HEK293 (cell line): ENCODE measurements around the gene ZDHHC11.
"Not testable (repeated sequence)": the region's sequence is repeated elsewhere in the genome, so short reads cannot be mapped to it uniquely, and the experiment has no call there.

Experiments used
- CTCF ChIA-PET: fragments of 350-600 bp; formaldehyde crosslinking; extraction: SDS; loops from one replicate; lab custom pipeline; 2021; ENCODE audit warnings: antibody characterized with exemption; lab: Yijun Ruan, JAX
- POLR2A ChIA-PET: fragments of 300-600 bp; formaldehyde crosslinking; extraction: SDS; loops from one replicate; lab custom pipeline; 2020; ENCODE audit warnings: antibody characterized with exemption, inconsistent platforms; lab: Yijun Ruan, JAX
- H3K27ac ChIP-seq: fragments of 200-500 bp; sonication (Bioruptor generic); 2 replicates; pipeline ENCODE4 v1.5.1; 2014; ENCODE audit warnings: low read depth, low read length, control low read depth, inconsistent platforms; ENCODE audit errors: extremely low read depth
- H3K36me3 ChIP-seq, 2 experiments: fragments of 200-500 bp in 1 of 2; sonication (Bioruptor generic) in 1 of 2; 1 replicate in 1 of 2; 2 replicates in 1 of 2; pipeline ENCODE4 v1.5.1; 2014 to 2017; ENCODE audit warnings: inconsistent platforms in 2 of 2, low read length in 2 of 2; ENCODE audit not compliant: control insufficient read depth in 2 of 2, insufficient read depth in 1 of 2
- H3K4me1 ChIP-seq: fragments of 200-500 bp; sonication (Bioruptor generic); 2 replicates; pipeline ENCODE4 v1.5.1; 2014; ENCODE audit warnings: mild to moderate bottlenecking, low read length, inconsistent platforms; ENCODE audit not compliant: control insufficient read depth, insufficient read depth
- H3K4me3 ChIP-seq: 2 replicates; pipeline ENCODE4 v1.5.1; 2011; ENCODE audit warnings: low read depth, mild to moderate bottlenecking, control low read depth, low read length, moderate library complexity
- H3K9me3 ChIP-seq: fragments of 200-500 bp; sonication (Bioruptor generic); 2 replicates; pipeline ENCODE4 v1.5.1; 2014; ENCODE audit warnings: low read depth, low read length, inconsistent platforms; ENCODE audit not compliant: control insufficient read depth, insufficient read depth
- KLF7 ChIP-seq: fragments of 450-650 bp; formaldehyde crosslinking; IDR thresholded peaks from 2 replicates; pipeline ENCODE4 v1.5.1; 2016; ENCODE audit warnings: missing biosample characterization, missing genetic modification characterization, borderline replicate concordance
- MEIS1 ChIP-seq: sonication (generic); formaldehyde crosslinking; IDR thresholded peaks from 2 replicates; pipeline ENCODE4 v1.8.1; 2022; ENCODE audit warnings: missing genetic modification reagents, mild to moderate bottlenecking, borderline replicate concordance
- PRDM10 ChIP-seq: fragments of 450-650 bp; formaldehyde crosslinking; IDR thresholded peaks from 2 replicates; pipeline ENCODE4 v1.5.1; 2016; ENCODE audit warnings: missing biosample characterization, missing genetic modification characterization
- ZBTB21 ChIP-seq: fragments of 450-650 bp; formaldehyde crosslinking; IDR thresholded peaks from 2 replicates; pipeline ENCODE4 v1.5.1; 2017; ENCODE audit warnings: missing biosample characterization, missing genetic modification characterization
- ZBTB44 ChIP-seq: fragments of 450-650 bp; IDR thresholded peaks from 2 replicates; pipeline ENCODE4 v1.5.1; 2018; ENCODE audit warnings: missing biosample characterization, mild to moderate bottlenecking, missing genetic modification characterization
- ZIC2 ChIP-seq: fragments of 450-650 bp; formaldehyde crosslinking; IDR thresholded peaks from 2 replicates; pipeline ENCODE4 v1.5.1; 2016; ENCODE audit warnings: missing biosample characterization, missing genetic modification characterization
- ZNF19 ChIP-seq: fragments of 450-650 bp; formaldehyde crosslinking; IDR thresholded peaks from 2 replicates; pipeline ENCODE4; 2016; ENCODE audit warnings: missing biosample characterization, missing genetic modification characterization, low read depth
- ZNF341 ChIP-seq: fragments of 450-650 bp; formaldehyde crosslinking; IDR thresholded peaks from 2 replicates; pipeline ENCODE4; 2016; ENCODE audit warnings: low read depth, missing biosample characterization, missing genetic modification characterization
- ZNF837 ChIP-seq: fragments of 450-650 bp; formaldehyde crosslinking; IDR thresholded peaks from 2 replicates; pipeline ENCODE4 v1.5.1; 2016; ENCODE audit warnings: missing biosample characterization, missing genetic modification characterization
- ZXDB ChIP-seq: fragments of 450-650 bp; formaldehyde crosslinking; IDR thresholded peaks from 2 replicates; pipeline ENCODE4 v1.5.1; 2016; ENCODE audit warnings: missing biosample characterization, missing genetic modification characterization
- TF ChIP-seq, protein P1 (sequence below): sonication (generic); formaldehyde crosslinking; IDR thresholded peaks from 2 replicates; pipeline ENCODE4 v1.8.1; 2022; ENCODE audit warnings: mild to moderate bottlenecking, moderate library complexity, missing genetic modification reagents
- TF ChIP-seq, protein P2 (sequence below): fragments of 450-650 bp; formaldehyde crosslinking; IDR thresholded peaks from 2 replicates; pipeline ENCODE4 v1.5.1; 2016; ENCODE audit warnings: missing biosample characterization, missing genetic modification characterization, low read depth

ZDHHC11 gene

DNA sequence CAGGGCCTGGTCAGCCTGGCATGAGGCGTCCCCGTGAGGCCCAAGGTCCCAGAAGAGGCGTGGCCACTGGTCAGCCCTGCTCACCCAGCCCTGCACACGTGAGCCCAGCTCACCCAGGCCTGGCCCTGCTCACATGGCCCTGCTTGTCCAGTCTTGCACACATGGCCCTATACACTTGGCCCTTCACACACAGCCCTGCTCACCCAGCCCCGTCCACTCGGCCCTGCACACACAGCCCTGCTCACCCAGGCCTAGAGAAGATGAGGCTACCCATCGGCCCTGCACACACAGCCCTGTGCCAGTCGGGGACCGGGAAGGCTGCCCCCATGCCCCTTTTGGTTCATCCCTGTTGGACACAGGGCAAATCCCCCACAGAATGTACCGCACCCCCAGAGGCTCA lies 94.6 kb downstream of the ZDHHC11 start:
- no peak overlapping the region for H3K27ac ChIP-seq
- TF ChIP-seq, protein P1, sequence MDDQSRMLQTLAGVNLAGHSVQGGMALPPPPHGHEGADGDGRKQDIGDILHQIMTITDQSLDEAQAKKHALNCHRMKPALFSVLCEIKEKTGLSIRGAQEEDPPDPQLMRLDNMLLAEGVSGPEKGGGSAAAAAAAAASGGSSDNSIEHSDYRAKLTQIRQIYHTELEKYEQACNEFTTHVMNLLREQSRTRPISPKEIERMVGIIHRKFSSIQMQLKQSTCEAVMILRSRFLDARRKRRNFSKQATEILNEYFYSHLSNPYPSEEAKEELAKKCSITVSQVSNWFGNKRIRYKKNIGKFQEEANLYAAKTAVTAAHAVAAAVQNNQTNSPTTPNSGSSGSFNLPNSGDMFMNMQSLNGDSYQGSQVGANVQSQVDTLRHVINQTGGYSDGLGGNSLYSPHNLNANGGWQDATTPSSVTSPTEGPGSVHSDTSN (CRISPR knock-in tag): no peak
- no peak for TF ChIP-seq ZBTB44 (tag by site-specific recombination)
- TF ChIP-seq ZNF341 (tag by site-specific recombination): no peak
- TF ChIP-seq ZXDB (tag by site-specific recombination): no peak
- TF ChIP-seq MEIS1 (CRISPR knock-in tag): no peak
- no peak for TF ChIP-seq ZBTB21
- TF ChIP-seq ZNF19 (tag by site-specific recombination): no peak
- no peak for TF ChIP-seq PRDM10 (tag by site-specific recombination)
- no peak for TF ChIP-seq KLF7 (tag by site-specific recombination)
- TF ChIP-seq, protein P2, sequence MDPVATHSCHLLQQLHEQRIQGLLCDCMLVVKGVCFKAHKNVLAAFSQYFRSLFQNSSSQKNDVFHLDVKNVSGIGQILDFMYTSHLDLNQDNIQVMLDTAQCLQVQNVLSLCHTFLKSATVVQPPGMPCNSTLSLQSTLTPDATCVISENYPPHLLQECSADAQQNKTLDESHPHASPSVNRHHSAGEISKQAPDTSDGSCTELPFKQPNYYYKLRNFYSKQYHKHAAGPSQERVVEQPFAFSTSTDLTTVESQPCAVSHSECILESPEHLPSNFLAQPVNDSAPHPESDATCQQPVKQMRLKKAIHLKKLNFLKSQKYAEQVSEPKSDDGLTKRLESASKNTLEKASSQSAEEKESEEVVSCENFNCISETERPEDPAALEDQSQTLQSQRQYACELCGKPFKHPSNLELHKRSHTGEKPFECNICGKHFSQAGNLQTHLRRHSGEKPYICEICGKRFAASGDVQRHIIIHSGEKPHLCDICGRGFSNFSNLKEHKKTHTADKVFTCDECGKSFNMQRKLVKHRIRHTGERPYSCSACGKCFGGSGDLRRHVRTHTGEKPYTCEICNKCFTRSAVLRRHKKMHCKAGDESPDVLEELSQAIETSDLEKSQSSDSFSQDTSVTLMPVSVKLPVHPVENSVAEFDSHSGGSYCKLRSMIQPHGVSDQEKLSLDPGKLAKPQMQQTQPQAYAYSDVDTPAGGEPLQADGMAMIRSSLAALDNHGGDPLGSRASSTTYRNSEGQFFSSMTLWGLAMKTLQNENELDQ: no peak
- no peak for TF ChIP-seq ZNF837 (tag by site-specific recombination)
- no peak for TF ChIP-seq ZIC2
- H3K4me1 ChIP-seq: no peaks in the 10 kb centered on the region
- no peak overlapping the region for H3K4me3 ChIP-seq
- ChIA-PET CTCF (no interaction called here), POLR2A (no interaction called here)
- H3K36me3 ChIP-seq: no peaks in the 10 kb centered on the region
- no peaks in the 10 kb centered on the region for H3K9me3 ChIP-seq

- H3K9me3 ChIP-seq, H3K4me3 ChIP-seq, H3K27ac ChIP-seq, H3K36me3 ChIP-seq, POLR2A ChIA-PET, CTCF ChIA-PET, H3K4me1 ChIP-seq: not testable (repeated sequence)
Measured at GRCh38 chr5:754143-754632, 96.6 kb downstream of the ZDHHC11 start.

DNA sequence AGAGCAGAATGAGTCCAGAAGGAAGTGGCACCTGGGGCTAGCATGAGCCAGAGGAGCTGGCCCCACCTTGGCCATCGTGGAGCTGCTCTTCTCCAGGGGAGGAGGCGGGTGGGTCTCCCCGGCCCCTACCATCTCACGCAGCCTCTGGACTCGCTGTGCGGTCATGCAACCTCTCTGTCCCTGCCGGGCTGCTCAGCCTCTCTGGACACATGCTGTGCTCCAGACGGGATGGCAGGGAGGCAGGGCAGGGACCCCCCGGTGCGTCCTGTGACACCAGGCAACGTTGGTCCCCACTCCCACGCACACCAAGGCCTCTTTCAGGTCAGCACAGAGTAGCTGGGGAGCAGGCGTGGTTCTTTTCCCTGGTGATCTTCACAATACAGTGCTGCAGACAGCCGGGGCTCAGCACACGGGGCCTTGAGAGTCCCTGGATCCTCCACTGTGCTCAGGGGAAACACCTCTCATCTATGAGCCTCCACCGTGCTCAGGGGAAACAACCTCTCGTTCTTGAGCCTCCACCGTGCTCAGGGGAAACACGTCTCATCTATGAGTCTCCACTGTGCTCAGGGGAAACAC lies 97.1 kb downstream of the ZDHHC11 start:
- H3K27ac ChIP-seq, H3K4me1 ChIP-seq, H3K4me3 ChIP-seq, POLR2A ChIA-PET, H3K36me3 ChIP-seq, CTCF ChIA-PET, H3K9me3 ChIP-seq: not testable (repeated sequence)

- CTCF ChIA-PET, H3K4me1 ChIP-seq, H3K36me3 ChIP-seq, H3K4me3 ChIP-seq, H3K9me3 ChIP-seq, POLR2A ChIA-PET, H3K27ac ChIP-seq: not testable (repeated sequence)
Measured at GRCh38 chr5:752532-753115, 98.2 kb downstream of the ZDHHC11 start.

DNA sequence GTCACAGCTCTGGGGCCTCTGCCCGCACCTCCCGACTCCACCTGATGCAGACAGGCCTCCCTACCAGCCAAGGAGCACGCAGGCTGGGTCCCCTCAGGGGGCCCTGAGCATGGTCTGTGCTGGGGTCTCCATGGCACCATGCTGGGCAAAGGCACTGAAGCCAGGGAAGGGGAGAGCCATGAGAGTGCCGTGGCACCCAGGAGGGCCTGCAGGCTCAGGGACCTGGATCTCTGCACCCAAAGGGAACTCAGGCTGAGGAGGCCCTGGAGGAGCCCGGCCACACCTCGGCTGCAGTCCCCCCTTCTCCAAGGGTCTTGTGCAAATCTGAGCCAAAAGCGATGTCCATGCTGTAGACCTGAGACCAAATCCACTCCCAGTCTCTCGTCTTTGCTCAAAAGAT lies 98.8 kb downstream of the ZDHHC11 start:
- POLR2A ChIA-PET, H3K9me3 ChIP-seq, H3K27ac ChIP-seq, H3K36me3 ChIP-seq, CTCF ChIA-PET, H3K4me1 ChIP-seq, H3K4me3 ChIP-seq: not testable (repeated sequence)
